Motor neuron (in vitro differentiated cells): Measurements from ENCODE around the gene SUSD3. TPM values are rescaled to one million over a fixed set of nuclear protein-coding genes. Genes with fewer than 3 reads are reported as not detected.
"Not testable (repeated sequence)": the region's sequence is repeated elsewhere in the genome, so short reads cannot be mapped to it uniquely, and the experiment has no call there.

Experiments
- ATAC-seq, 8 experiments: fragments of 200-7000 bp; cut with Tn5 transposase; replicated peaks in 6 of 8; 2 replicates each; pipeline ENCODE4 v1.8.0; 2021; ENCODE audit warnings: mild to moderate bottlenecking in 8 of 8, moderate library complexity in 8 of 8
- H3K27ac ChIP-seq, 2 donors: fragments of 250-450 bp; sonication (Bioruptor Pico); 2 replicates each; pipeline ENCODE4 v1.9.0; 2021; ENCODE audit warnings: antibody characterized with exemption in 2 of 2, mild to moderate bottlenecking in 2 of 2, moderate library complexity in 1 of 2
- H3K4me1 ChIP-seq, 2 donors: fragments of 250-450 bp; sonication (Bioruptor Pico); replicated peaks in 1 of 2; 2 replicates each; pipeline ENCODE4 v1.6.1; 2021; ENCODE audit warnings: antibody characterized with exemption in 2 of 2, mild to moderate bottlenecking in 2 of 2, moderate library complexity in 1 of 2
- H3K4me3 ChIP-seq, 5 donors: fragments of 250-450 bp; sonication (Bioruptor Pico); 2 replicates each; pipeline ENCODE4 v1.9.0; 2021; ENCODE audit warnings: antibody characterized with exemption in 5 of 5, mild to moderate bottlenecking in 5 of 5, moderate library complexity in 4 of 5
- WGBS, 10 experiments: fragments of 450-650 bp; shearing (Covaris generic); methylation state at CpG; one replicate each; pipeline ENCODE4 v1.0.0; 2022; 5-methylcytosine and 5-hydroxymethylcytosine counted together
- in situ Hi-C, 9 experiments: fragments of 400-800 bp; cut with MboI; loops; one replicate each; pipeline ENCODE4 v1.15.0; 2021; ENCODE audit warnings: low sequenced_read_pairs in 9 of 9, low pct_unique_long_range_greater_than_20kb in 2 of 9; ENCODE audit not compliant: unreplicated experiment in 9 of 9
- total RNA-seq, 8 experiments: library from RNA; unstranded; fragments of 300-600 nt; gene quantifications; 2 replicates each; pipeline versions ENCODE4 v1.2.3 to v1.2.4, GENCODE V29; 2022

SUSD3 gene
- total RNA-seq, 8 experiments from 2014 or later, result 0.29 to 8.5 (median 0.80) TPM; not detected in 4

DNA sequence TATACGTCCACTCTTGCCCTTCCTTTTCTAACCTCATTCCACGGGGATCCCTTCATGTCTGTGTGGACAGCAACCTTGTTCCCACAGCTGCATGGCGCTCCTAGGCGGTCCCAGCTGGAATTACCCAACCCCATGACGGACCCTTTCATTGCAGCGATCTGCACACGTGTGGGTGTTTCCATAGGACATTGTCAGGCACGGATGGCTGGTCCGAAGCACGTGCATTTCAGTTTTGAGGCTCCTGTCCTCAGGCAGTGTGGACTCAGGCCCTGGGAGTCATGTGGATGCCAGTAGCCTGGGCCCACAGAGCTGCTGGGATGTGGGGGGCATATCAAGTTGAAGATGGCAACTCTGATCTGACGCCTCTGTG, 52.5 kb downstream of the SUSD3 start:
- ATAC-seq, result no peak

GRCh38 chr9:93111371-93112115, 53.0 kb downstream of the SUSD3 start:
- H3K27ac ChIP-seq, result no peak overlapping the region
- 60 to 89% (median 63%) methylated on average over 1 to 4 of the region's 18 CpGs; no CpG with 5 or more reads in 7 of the 10 experiments for WGBS, 10 experiments
- ATAC-seq, result no peak
- H3K4me1 ChIP-seq, result peaks cover 0 to 6% of the 10 kb centered on the region in 2 donors
- in situ Hi-C loops, result no loop called here
- no peak overlapping the region for H3K4me3 ChIP-seq

More for the DNA sequence above, 52.5 kb downstream of the SUSD3 start:
- no peak overlapping the region for H3K4me3 ChIP-seq
- in situ Hi-C loops, result no loop called here
- WGBS, 10 experiments, result 70 to 100% (median 89%) methylated on average over 1 to 11 of the region's 11 CpGs; no CpG with 5 or more reads in 4 of the 10 experiments
- no peak overlapping the region for H3K27ac ChIP-seq
- H3K4me1 ChIP-seq, result peaks cover 0 to under 1% of the 10 kb centered on the region in 2 donors

GRCh38 chr9:93112116-93112863, 53.8 kb downstream of the SUSD3 start:
- peaks cover 0 to 7% of the 10 kb centered on the region in 2 donors for H3K4me1 ChIP-seq
- H3K4me3 ChIP-seq, result no peak overlapping the region
- in situ Hi-C loops, result no loop called here
- WGBS, 10 experiments, result 70 to 100% (median 95%) methylated on average over 1 to 5 of the region's 15 CpGs; no CpG with 5 or more reads in 5 of the 10 experiments
- H3K27ac ChIP-seq, result no peak overlapping the region
- ATAC-seq, result no peak

GRCh38 chr9:93112864-93113389, 54.4 kb downstream of the SUSD3 start:
- in situ Hi-C loops, result no loop called here
- Histone ChIP-seq H3K27ac (no peak overlapping the region), H3K4me1 (peaks cover 0 to 7% of the 10 kb centered on the region in 2 donors), H3K4me3 (no peak overlapping the region)
- 0 to 100% (median 81%) methylated on average over 1 to 8 of the region's 13 CpGs; no CpG with 5 or more reads in 2 of the 10 experiments for WGBS, 10 experiments
- ATAC-seq, result no peak

GRCh38 chr9:93114169-93114983, 55.9 kb downstream of the SUSD3 start:
- no CpG with 5 or more reads among the region's 17 CpGs for WGBS, 10 experiments
- H3K27ac ChIP-seq, result no peak overlapping the region
- peak in 2 of 8 experiments; percentile 7 to 21 for ATAC-seq
- H3K4me3 ChIP-seq, result no peak overlapping the region
- H3K4me1 ChIP-seq, result peaks cover 0 to 7% of the 10 kb centered on the region in 2 donors
- in situ Hi-C loops, result no loop called here

DNA sequence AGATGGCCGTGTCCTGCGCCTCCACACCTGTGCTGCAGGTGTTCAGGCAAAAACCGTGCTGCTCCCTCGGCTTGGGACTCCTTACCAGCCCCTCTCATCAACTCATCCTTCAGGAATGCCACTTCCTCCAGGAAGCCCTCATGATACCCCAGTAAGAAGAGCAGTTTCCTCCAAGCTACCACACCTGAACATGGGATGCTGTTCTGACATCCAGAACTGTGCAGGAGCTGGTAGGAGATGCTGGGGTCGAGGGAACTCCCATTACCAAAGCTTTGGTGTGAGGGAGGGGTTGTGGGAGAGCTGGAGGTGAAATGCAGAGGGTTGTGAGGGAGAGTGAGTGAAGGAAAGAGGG, 56.5 kb downstream of the SUSD3 start:
- no peak for ATAC-seq
- in situ Hi-C loops, result no loop called here
- Histone ChIP-seq H3K4me1 (peaks cover 0 to 7% of the 10 kb centered on the region in 2 donors), H3K27ac (no peak overlapping the region), H3K4me3 (no peak overlapping the region)
- 60 to 90% methylated on average over 1 to 2 of the region's 5 CpGs; no CpG with 5 or more reads in 8 of the 10 experiments for WGBS, 10 experiments

DNA sequence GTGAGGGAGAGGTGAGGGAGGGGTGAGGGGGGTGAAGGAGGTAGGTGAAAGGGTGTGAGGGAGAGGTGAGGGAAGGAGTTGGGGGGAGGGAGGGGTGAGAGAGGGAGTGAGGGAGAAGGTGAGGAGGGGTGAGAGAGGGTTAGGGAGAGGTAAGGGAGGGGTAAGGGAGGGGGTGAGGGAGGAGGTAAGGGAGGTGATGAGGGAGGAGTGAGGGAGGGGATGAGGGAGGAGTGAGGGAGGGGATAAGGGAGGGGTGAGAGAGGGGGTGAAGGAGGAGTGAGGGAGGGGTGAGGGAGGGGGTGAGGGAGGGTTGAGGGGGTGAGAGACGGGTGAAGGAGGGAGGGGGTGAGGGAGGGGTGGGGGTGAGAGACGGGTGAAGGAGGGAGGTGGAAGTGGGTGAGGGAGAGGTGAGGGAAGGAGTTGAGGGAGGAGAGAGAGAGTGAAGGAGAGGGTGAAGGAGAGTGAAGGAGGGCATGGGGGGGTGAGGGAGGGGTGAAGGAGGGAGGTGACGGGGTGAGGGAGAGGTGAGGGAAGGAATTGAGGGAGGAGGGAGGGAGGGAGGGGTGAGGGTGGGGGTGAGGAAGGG, 57.1 kb downstream of the SUSD3 start:
- Histone ChIP-seq H3K4me1 (peaks cover 0 to 7% of the 10 kb centered on the region in 2 donors), H3K4me3 (no peak overlapping the region), H3K27ac (no peak overlapping the region)
- in situ Hi-C loops, result no loop called here
- ATAC-seq, result no peak
- WGBS, 10 experiments, result no CpG with 5 or more reads among the region's 3 CpGs

- Histone ChIP-seq H3K27ac (no peak overlapping the region), H3K4me3 (no peak overlapping the region), H3K4me1 (peaks cover 0 to 7% of the 10 kb centered on the region in 2 donors)
- in situ Hi-C loops, result no loop called here
- WGBS, 10 experiments, result 20 to 100% (median 70%) methylated on average over 1 to 4 of the region's 17 CpGs; no CpG with 5 or more reads in 7 of the 10 experiments
- peak in 4 of 8 experiments; percentile 12 to 27 (median 20) for ATAC-seq
Observed at GRCh38 chr9:93116072-93116961, 57.8 kb downstream of the SUSD3 start.

GRCh38 chr9:93117521-93117920, 59.0 kb downstream of the SUSD3 start:
- H3K4me1 ChIP-seq, ATAC-seq, in situ Hi-C loops, H3K27ac ChIP-seq, H3K4me3 ChIP-seq: not testable (repeated sequence)
- 80 to 100% (median 94%) methylated on average over 1 to 8 of the region's 9 CpGs; no CpG with 5 or more reads in 4 of the 10 experiments for WGBS, 10 experiments

GRCh38 chr9:93117924-93118862, 59.7 kb downstream of the SUSD3 start:
- peaks cover 0 to 7% of the 10 kb centered on the region in 2 donors for H3K4me1 ChIP-seq
- no peak for ATAC-seq
- no peak overlapping the region for H3K4me3 ChIP-seq
- H3K27ac ChIP-seq, result no peak overlapping the region
- WGBS, 10 experiments, result 87 to 100% (median 94%) methylated on average over 4 to 9 of the region's 12 CpGs
- in situ Hi-C loops, result no loop called here
